SHP77 (cell line): ENCODE results near the gene SEZ6L.

Experiments
- DNase-seq, 2 experiments: peaks; one replicate each; lab custom pipeline; 2025; lab: John Stamatoyannopoulos, UW

Gene SEZ6L

DNA sequence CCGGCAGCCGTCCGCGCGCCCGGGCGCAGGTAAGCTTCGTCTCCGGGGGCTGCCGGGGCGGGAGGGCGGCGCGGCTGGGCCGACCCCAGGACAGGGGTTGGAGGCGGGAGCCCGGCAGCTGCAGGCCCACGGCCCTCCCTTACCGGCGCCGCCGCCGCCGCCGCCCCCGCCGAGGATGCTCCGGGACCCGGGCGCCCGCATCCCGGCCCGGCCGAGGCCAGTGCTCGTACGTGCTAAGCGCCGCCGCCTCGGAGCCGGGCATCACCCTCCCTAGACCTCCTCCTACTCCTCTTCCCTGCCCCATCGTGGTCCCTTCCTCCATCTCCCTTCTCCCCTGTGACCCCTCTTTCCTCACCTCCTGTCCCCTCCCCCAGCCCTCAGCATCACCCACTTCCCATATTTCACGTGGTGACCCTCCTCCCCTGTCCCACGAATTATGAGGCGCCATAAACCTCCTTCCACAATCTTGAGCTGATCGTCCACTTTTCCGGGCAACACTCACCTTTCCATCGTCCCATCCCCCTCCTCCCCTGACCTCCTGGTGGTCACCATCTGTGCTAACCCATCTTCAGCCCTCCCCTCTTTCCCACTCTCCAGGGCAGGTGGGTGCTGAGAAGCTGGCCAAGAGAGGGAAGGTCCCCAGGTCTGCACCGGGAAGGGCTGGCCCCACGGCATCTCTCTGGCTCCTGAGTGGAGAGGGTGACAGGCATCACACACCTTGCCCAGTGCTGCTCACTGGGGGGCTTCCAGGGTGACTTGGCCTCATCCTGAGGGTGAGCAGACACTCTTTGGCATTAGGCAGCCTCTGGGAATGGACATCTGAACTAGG lies 260.4 kb downstream of the SEZ6L start:
- DNase-seq = no peak

DNA sequence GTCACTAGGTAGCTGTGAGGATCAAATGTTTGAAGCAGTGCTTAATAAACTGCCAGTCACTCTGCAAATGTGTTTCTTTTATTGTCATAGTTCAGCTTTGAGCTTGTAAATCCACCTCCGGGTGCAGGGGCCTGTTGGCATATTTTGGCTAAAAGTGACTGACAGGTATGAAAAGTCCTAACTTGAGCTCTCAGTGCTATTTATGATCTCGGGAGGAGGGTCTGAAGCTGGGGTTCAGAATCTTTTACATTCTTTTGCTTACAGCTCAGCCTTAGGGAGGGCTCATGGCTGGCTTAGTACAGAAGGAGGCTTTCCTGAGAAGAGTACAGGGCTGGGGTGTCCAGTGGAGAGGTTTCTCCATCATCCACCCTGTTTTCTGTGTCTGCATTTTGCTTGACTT lies 261.3 kb downstream of the SEZ6L start:
- DNase-seq = no peak

DNA sequence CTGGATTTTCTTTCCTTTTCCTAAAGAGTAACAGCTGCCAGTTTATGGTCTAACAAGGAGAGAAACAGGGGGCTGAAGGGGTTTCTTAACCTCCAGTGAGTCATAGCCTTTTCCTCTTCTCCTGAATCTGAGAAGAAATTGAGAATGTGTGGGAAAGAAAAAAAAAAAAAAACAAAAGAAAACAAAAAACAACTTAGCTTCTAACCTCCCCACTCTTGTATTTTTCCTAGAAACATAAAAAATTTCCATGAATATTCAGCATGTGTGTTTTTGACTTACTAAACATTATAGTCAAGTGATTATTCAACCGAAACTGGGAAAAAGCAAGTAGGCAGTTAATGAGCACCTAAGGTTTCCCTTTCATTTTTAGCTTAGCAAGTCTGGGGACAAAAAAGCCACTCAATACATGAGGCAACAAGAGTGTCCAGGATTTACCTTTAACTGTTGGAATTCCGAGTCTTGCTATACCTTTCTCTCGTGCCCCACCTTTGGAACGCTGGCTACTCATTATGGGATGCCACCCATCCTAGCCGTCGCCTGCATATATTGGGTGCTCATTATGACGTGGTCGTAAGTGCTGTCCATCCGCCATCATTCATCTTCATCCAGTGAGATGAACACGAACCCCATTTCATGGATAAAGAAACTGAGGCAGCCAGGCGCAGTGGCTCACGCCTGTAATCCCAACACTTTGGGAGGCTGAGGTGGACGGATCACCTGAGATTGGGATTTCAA lies 262.2 kb downstream of the SEZ6L start:
- no peak for DNase-seq

- no peak for DNase-seq
Observed at GRCh38 chr22:26432619-26433311, 263.5 kb downstream of the SEZ6L start.
